HFF-Myc (cell line): ENCODE results near the gene AADACL4.

ENCODE experiments used
- DNase-seq: peaks from one replicate; pipeline ENCODE4 v3.0.0-alpha.2; 2011; ENCODE audit warnings: low read depth; ENCODE audit errors: extremely low read depth
- H3K4me3 ChIP-seq: replicated peaks from 2 replicates; pipeline ENCODE4 v1.5.1; 2011; ENCODE audit warnings: low read depth, mild to moderate bottlenecking, control low read depth, low read length
- CTCF ChIP-seq: IDR thresholded peaks from 2 replicates; pipeline ENCODE4 v1.5.1; 2012; ENCODE audit warnings: mild to moderate bottlenecking, low read depth, low read length, control low read depth; ENCODE audit errors: missing control alignments

AADACL4 gene

GRCh38 chr1:12598974-12599373 is 44.9 kb upstream of the AADACL4 start:
- no peak overlapping the region for H3K4me3 ChIP-seq
- TF ChIP-seq CTCF = no peak
- DNase-seq = no peak

GRCh38 chr1:12599657-12600056 is 44.2 kb upstream of the AADACL4 start:
- H3K4me3 ChIP-seq = no peak overlapping the region
- no peak for TF ChIP-seq CTCF
- no peak for DNase-seq

GRCh38 chr1:12600335-12600734 is 43.5 kb upstream of the AADACL4 start:
- DNase-seq = no peak
- no peak overlapping the region for H3K4me3 ChIP-seq
- TF ChIP-seq CTCF = no peak

- TF ChIP-seq CTCF = peak; percentile 60
- no peak for DNase-seq
- H3K4me3 ChIP-seq = no peak overlapping the region
Observed at GRCh38 chr1:12600880-12601633, 42.8 kb upstream of the AADACL4 start.

- DNase-seq = peak; percentile 76
- H3K4me3 ChIP-seq = no peak overlapping the region
- TF ChIP-seq CTCF = no peak
Observed at GRCh38 chr1:12601700-12602658, 41.9 kb upstream of the AADACL4 start.

- DNase-seq = no peak
- H3K4me3 ChIP-seq = no peak overlapping the region
- TF ChIP-seq CTCF = no peak
Observed at GRCh38 chr1:12602659-12603024, 41.2 kb upstream of the AADACL4 start.
